HCT116 (cell line): ENCODE results near the gene TBC1D2. TPM values are rescaled to one million over a fixed set of nuclear protein-coding genes. Genes with fewer than 3 reads are reported as not detected.
"Not testable (repeated sequence)": the region's sequence is repeated elsewhere in the genome, so short reads cannot be mapped to it uniquely, and the experiment has no call there.

Experiments
- ATAC-seq: fragments of 200-7000 bp; cut with Tn5 transposase; 2 replicates; pipeline ENCODE4 v1.9.1; 2020; ENCODE audit warnings: mild to moderate bottlenecking, moderate library complexity
- BruUV-seq: library from RNA; stranded (reverse); fragments of 400-500 nt; replicated peaks from 2 replicates; lab custom pipeline; 2021; lab: Mats Ljungman, UMichigan
- CTCF ChIA-PET: fragments of 300-600 bp; sonication (Branson Sonifier 250); formaldehyde crosslinking; loops from one replicate; lab custom pipeline; 2021; ENCODE audit warnings: antibody characterized with exemption; lab: Charles Lee
- POLR2A ChIA-PET: fragments of 300-600, 350-600 bp; sonication (Branson Sonifier 250); formaldehyde crosslinking; loops from one replicate; lab custom pipeline; 2021; ENCODE audit warnings: antibody characterized with exemption; lab: Charles Lee
- RAD21 ChIA-PET, 2 experiments: fragments of 300-600 bp; sonication (Branson Sonifier 250); formaldehyde crosslinking; loops; one replicate each; lab custom pipeline; 2023; ENCODE audit warnings: low total read pairs in 2 of 2; ENCODE audit not compliant: uncharacterized antibody in 2 of 2, unreplicated experiment in 2 of 2, low non-redundant PET in 1 of 2; lab: Charles Lee
- DNase-seq: peaks from one replicate; pipeline ENCODE4 v3.0.0-alpha.2; 2010; ENCODE audit warnings: low read depth, low spot score
- H2AFZ ChIP-seq: fragments of 200-600 bp; shearing (Covaris generic), sonication (generic); 2 replicates; pipeline ENCODE4 v1.6.1; 2017; ENCODE audit warnings: low read depth, mixed run types, mixed read lengths, antibody characterized with exemption, low read length; ENCODE audit not compliant: poor library complexity, severe bottlenecking
- H3K27ac ChIP-seq: 2 replicates; pipeline ENCODE4 v1.5.1; 2012; ENCODE audit warnings: low read depth, low read length
- H3K27me3 ChIP-seq: fragments of 200-600 bp; sonication (generic); 2 replicates; pipeline ENCODE4 v1.6.1; 2016; ENCODE audit warnings: mixed run types, low read length, mixed read lengths; ENCODE audit not compliant: insufficient read depth
- H3K36me3 ChIP-seq, 2 experiments: fragments of 200-500 bp in 1 of 2; fragments of 200-600 bp in 1 of 2; sonication (Bioruptor generic) in 1 of 2; sonication (generic) in 1 of 2; 2 replicates each; pipeline versions ENCODE4 v1.5.1 to v1.6.1; 2014 to 2016; ENCODE audit warnings: low read length in 2 of 2, inconsistent platforms in 1 of 2, mixed read lengths in 1 of 2, mixed run types in 1 of 2; ENCODE audit not compliant: insufficient read depth in 2 of 2, control insufficient read depth in 1 of 2
- H3K4me1 ChIP-seq, 2 experiments: fragments of 200-600 bp in 1 of 2; sonication (generic) in 1 of 2; 2 replicates each; pipeline versions ENCODE4 v1.5.1 to v1.6.1; 2012 to 2017; ENCODE audit warnings: low read length in 2 of 2, inconsistent platforms in 1 of 2, mild to moderate bottlenecking in 1 of 2, mixed read lengths in 1 of 2, mixed run types in 1 of 2, moderate library complexity in 1 of 2; ENCODE audit not compliant: insufficient read depth in 2 of 2, control insufficient read depth in 1 of 2
- H3K4me2 ChIP-seq: fragments of 200-600 bp; sonication (generic); 2 replicates; pipeline ENCODE4 v1.6.1; 2017; ENCODE audit warnings: mixed run types, low read length, mixed read lengths
- H3K4me3 ChIP-seq, 2 experiments: fragments of 200-600 bp in 1 of 2; sonication (generic) in 1 of 2; replicated peaks in 1 of 2; 2 replicates each; pipeline ENCODE4 v1.5.1; 2011 to 2016; ENCODE audit warnings: low read length in 2 of 2, control low read depth in 1 of 2, low read depth in 1 of 2, mild to moderate bottlenecking in 1 of 2, mixed read lengths in 1 of 2, mixed run types in 1 of 2
- H3K79me2 ChIP-seq: fragments of 200-600 bp; sonication (generic); 2 replicates; pipeline ENCODE4 v1.6.1; 2017; ENCODE audit warnings: mild to moderate bottlenecking, mixed run types, low read length, moderate library complexity, mixed read lengths; ENCODE audit not compliant: insufficient read depth
- H3K9ac ChIP-seq: fragments of 200-600 bp; sonication (generic); 2 replicates; pipeline ENCODE4 v1.6.1; 2016; ENCODE audit warnings: low read length, mixed read lengths
- H3K9me2 ChIP-seq: fragments of 200-600 bp; sonication (generic), shearing (Covaris generic); 2 replicates; pipeline ENCODE4 v1.6.1; 2017; ENCODE audit warnings: mixed run types, mild to moderate bottlenecking, moderate library complexity; ENCODE audit not compliant: insufficient read depth
- H3K9me3 ChIP-seq, 2 experiments: fragments of 200-500 bp in 1 of 2; fragments of 200-600 bp in 1 of 2; sonication (Bioruptor generic) in 1 of 2; sonication (generic) in 1 of 2; 2 replicates each; pipeline ENCODE4 v1.6.1; 2014 to 2017; ENCODE audit warnings: low read length in 2 of 2, mixed read lengths in 2 of 2, inconsistent platforms in 1 of 2, low read depth in 1 of 2, mild to moderate bottlenecking in 1 of 2, mixed run types in 1 of 2, moderate library complexity in 1 of 2; ENCODE audit not compliant: control insufficient read depth in 1 of 2, insufficient read depth in 1 of 2
- H4K20me1 ChIP-seq: fragments of 200-600 bp; sonication (generic), shearing (Covaris generic); 2 replicates; pipeline ENCODE4 v1.6.1; 2017; ENCODE audit warnings: mixed run types, mild to moderate bottlenecking, moderate library complexity; ENCODE audit not compliant: insufficient read depth
- CEBPB ChIP-seq: IDR thresholded peaks from 2 replicates; pipeline ENCODE4 v1.6.1; 2012; ENCODE audit warnings: low read depth
- CTCF ChIP-seq, 3 experiments: fragments of 200-600 bp in 1 of 3; sonication (generic) in 1 of 3; IDR thresholded peaks in 2 of 3; conservative IDR thresholded peaks in 1 of 3; 2 replicates each; pipeline ENCODE4 v1.5.1; 2012 to 2017; ENCODE audit warnings: low read depth in 2 of 3, low read length in 2 of 3, antibody characterized with exemption in 1 of 3, borderline replicate concordance in 1 of 3, control low read depth in 1 of 3, mild to moderate bottlenecking in 1 of 3, mixed read lengths in 1 of 3, mixed run types in 1 of 3, moderate library complexity in 1 of 3; ENCODE audit not compliant: insufficient read depth in 1 of 3
- ELF1 ChIP-seq: IDR thresholded peaks from 2 replicates; pipeline ENCODE4 v1.6.1; 2012; ENCODE audit warnings: low read depth, borderline replicate concordance
- EZH2phosphoT487 ChIP-seq: fragments of 200-600 bp; IDR thresholded peaks from 2 replicates; pipeline ENCODE4 v1.6.1; 2018; ENCODE audit warnings: antibody characterized with exemption, borderline replicate concordance
- FOSL1 ChIP-seq: IDR thresholded peaks from 2 replicates; pipeline ENCODE4 v1.6.1; 2012; ENCODE audit warnings: low read depth
- JUND ChIP-seq: IDR thresholded peaks from 2 replicates; pipeline ENCODE4 v1.6.1; 2012
- POLR2A ChIP-seq: IDR thresholded peaks from 2 replicates; pipeline ENCODE4 v1.7.0; 2011; ENCODE audit warnings: borderline replicate concordance; ENCODE audit not compliant: insufficient read depth, insufficient read length; ENCODE audit errors: extremely low read depth
- RAD21 ChIP-seq: IDR thresholded peaks from 2 replicates; pipeline ENCODE4 v1.6.1; 2012; ENCODE audit warnings: low read depth, mild to moderate bottlenecking
- SIN3A ChIP-seq: IDR thresholded peaks from 2 replicates; pipeline ENCODE4 v1.6.1; 2012; ENCODE audit warnings: low read depth
- SP1 ChIP-seq: IDR thresholded peaks from 2 replicates; pipeline ENCODE4 v1.6.1; 2012; ENCODE audit warnings: low read depth
- SRF ChIP-seq: IDR thresholded peaks from 2 replicates; pipeline ENCODE4 v1.6.1; 2012; ENCODE audit warnings: low read depth
- TCF7L2 ChIP-seq: IDR thresholded peaks from 2 replicates; pipeline ENCODE4 v1.7.0; 2011; ENCODE audit warnings: borderline replicate concordance, inconsistent platforms; ENCODE audit not compliant: insufficient read depth, insufficient read length; ENCODE audit errors: extremely low read depth
- YY1 ChIP-seq: IDR thresholded peaks from 2 replicates; pipeline ENCODE4 v1.6.1; 2011; ENCODE audit warnings: low read length, low read depth, moderate library complexity, mild to moderate bottlenecking; ENCODE audit not compliant: insufficient replicate concordance; ENCODE audit errors: extremely low read depth
- intact Hi-C: fragments of 100-400 bp; cut with micrococcal nuclease; formaldehyde crosslinking; loops from 2 replicates; pipeline ENCODE4 v1.10.0; 2022
- total RNA-seq: library from RNA; stranded (reverse); gene quantifications from one replicate; pipeline ENCODE4 v1.2.1, GENCODE V29; 2021; ENCODE audit not compliant: unreplicated experiment
- TF ChIP-seq, protein P1 (sequence below): IDR thresholded peaks from 2 replicates; pipeline ENCODE4 v1.6.1; 2012

Gene TBC1D2
- total RNA-seq, 1 experiment from 2014 or later = 9.8 TPM

DNA sequence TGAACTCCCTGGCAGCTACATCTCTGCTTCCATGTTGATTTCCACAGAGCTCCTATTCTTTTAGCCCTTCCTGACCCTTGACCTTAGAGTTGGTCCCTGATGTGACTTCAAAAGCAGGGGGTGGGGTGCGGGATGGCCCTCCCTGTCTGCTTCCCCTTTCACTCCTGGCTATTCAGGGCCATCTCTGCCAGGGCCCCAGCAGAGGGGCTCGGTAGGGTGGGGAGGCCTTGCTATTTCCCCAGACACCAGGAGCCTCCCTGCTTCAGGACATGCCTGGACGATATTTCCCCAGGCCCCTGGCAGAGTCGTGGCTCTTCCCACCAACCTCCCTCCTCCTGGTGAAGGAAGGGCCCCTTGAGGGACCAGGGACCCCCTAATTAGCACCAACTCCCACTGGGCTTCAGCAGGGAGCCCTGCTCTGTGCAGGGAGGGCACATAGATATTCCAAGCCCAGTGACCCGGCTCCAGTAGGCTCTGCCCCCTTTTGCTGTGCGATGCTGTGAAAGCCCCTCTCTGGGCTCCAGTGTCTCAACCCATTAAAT is 80.3 kb downstream of the TBC1D2 start (continued):
- TF ChIP-seq, protein P1, sequence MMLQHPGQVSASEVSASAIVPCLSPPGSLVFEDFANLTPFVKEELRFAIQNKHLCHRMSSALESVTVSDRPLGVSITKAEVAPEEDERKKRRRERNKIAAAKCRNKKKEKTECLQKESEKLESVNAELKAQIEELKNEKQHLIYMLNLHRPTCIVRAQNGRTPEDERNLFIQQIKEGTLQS = no peak
- TF ChIP-seq JUND = no peak
- TF ChIP-seq EZH2phosphoT487 = no peak
- no peak for TF ChIP-seq ELF1
- TF ChIP-seq FOSL1 = no peak

DNA sequence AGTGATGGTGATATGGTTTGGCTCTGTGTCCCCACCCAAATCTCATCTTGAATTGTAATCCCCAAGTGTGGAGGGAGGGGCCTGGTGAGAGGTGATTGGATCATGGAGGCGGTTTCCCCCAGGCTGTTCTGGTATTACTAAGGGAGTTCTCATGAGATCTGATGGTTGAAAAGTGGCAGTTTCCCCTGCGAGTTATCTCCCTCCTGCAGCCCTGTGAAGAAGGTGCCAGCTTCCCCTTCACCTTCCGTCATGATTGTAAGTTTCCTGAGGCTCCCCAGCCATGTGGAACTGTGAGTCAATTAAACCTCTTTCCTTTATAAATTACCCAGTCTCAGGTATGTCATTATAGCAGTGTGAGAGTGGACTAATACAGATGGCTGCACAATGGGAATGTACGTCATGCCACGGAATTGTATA is 80.9 kb downstream of the TBC1D2 start:
- H3K27me3 ChIP-seq, H3K9me2 ChIP-seq, H3K36me3 ChIP-seq, H3K4me2 ChIP-seq, BruUV-seq, H4K20me1 ChIP-seq, H3K9me3 ChIP-seq, H3K79me2 ChIP-seq, H3K4me3 ChIP-seq, intact Hi-C loops, POLR2A ChIA-PET, H2AFZ ChIP-seq, DNase-seq, H3K9ac ChIP-seq, RAD21 ChIA-PET, ATAC-seq, H3K27ac ChIP-seq, CTCF ChIA-PET: not testable (repeated sequence)
- peaks cover 9 to 13% of the 10 kb centered on the region in 2 experiments for H3K4me1 ChIP-seq

DNA sequence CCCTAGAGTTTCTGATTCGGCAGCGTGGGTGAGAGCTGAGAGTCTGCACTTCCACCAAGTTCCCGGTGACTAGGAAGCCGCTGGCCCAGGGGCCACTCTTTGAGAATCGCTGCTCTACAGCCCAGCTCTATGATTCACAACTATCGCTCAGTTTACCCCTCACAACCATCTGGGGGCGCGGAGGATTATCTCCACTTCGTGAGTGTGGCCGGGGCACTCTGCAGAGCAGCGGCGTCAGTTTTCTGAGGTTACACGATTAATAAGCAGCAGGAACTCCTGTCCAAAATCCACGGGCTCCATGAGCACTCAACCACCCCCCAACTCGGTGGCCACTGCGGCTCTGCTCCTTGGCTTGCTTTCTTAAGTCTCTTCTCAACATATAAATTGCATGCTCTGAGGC is 82.3 kb downstream of the TBC1D2 start:
- Histone ChIP-seq H3K9me3 (no peaks in the 10 kb centered on the region), H3K79me2 (no peaks in the 10 kb centered on the region), H3K4me1 (peaks cover 11 to 23% of the 10 kb centered on the region in 2 experiments), H3K36me3 (no peaks in the 10 kb centered on the region), H4K20me1 (no peaks in the 10 kb centered on the region), H3K4me2 (peak overlapping the region; percentile 39; the same call in 1 of the 2 replicates), H3K27ac (no peak overlapping the region), H3K9ac (no peak overlapping the region), H2AFZ (no peak overlapping the region), H3K27me3 (no peaks in the 10 kb centered on the region), H3K4me3 (no peak overlapping the region), H3K9me2 (no peaks in the 10 kb centered on the region)
- DNase-seq (no peak), ATAC-seq (no peak)
- ChIA-PET CTCF (no interaction called here), RAD21 (no interaction called here), POLR2A (no interaction called here)
- BruUV-seq = no TSS peak
- intact Hi-C loops = no loop called here
- TF ChIP-seq SIN3A = no peak
- TF ChIP-seq CTCF (IDR thresholded peaks at IDR 0.05 in 2 of 3, conservative IDR thresholded peaks at IDR 0.05 in 1 of 3; ENCODE audit: borderline replicate concordance in 1 of 3, insufficient read depth in 1 of 3, low read depth in 2 of 3, low read length in 2 of 3) = no peak
- TF ChIP-seq RAD21 = no peak
- TF ChIP-seq, protein P1 = no peak
- TF ChIP-seq ELF1 = no peak
- TF ChIP-seq EZH2phosphoT487 = no peak
- no peak for TF ChIP-seq SRF
- TF ChIP-seq CEBPB = no peak
- TF ChIP-seq SP1 = no peak
- TF ChIP-seq POLR2A = no peak
- TF ChIP-seq TCF7L2 = no peak
- TF ChIP-seq YY1 = no peak
